Ishikawa (cell line): Measurements from ENCODE around the gene MFSD2A.

Experiments
- CEBPB ChIP-seq: IDR thresholded peaks from 2 replicates; pipeline ENCODE4 v1.6.1; 2012
- CREB1 ChIP-seq: IDR thresholded peaks from 2 replicates; pipeline ENCODE4 v1.6.1; 2012; ENCODE audit warnings: low read depth
- EGR1 ChIP-seq: IDR thresholded peaks from 2 replicates; pipeline ENCODE4 v1.6.1; 2012
- EP300 ChIP-seq: IDR thresholded peaks from 2 replicates; pipeline ENCODE4 v1.6.1; 2012; ENCODE audit warnings: borderline replicate concordance
- FOXM1 ChIP-seq: IDR thresholded peaks from 2 replicates; pipeline ENCODE4 v1.6.1; 2012; ENCODE audit warnings: low read depth, borderline replicate concordance
- MAX ChIP-seq: IDR thresholded peaks from 2 replicates; pipeline ENCODE4 v1.6.1; 2012
- NFIC ChIP-seq: IDR thresholded peaks from 2 replicates; pipeline ENCODE4 v1.6.1; 2012
- RAD21 ChIP-seq: IDR thresholded peaks from 2 replicates; pipeline ENCODE4 v1.6.1; 2012; ENCODE audit warnings: low read depth
- REST ChIP-seq: IDR thresholded peaks from 2 replicates; pipeline ENCODE4 v1.6.1; 2012; ENCODE audit warnings: low read depth, mild to moderate bottlenecking
- TAF1 ChIP-seq: IDR thresholded peaks from 2 replicates; pipeline ENCODE4 v1.6.1; 2012; ENCODE audit warnings: low read depth, mild to moderate bottlenecking
- TCF12 ChIP-seq: IDR thresholded peaks from 2 replicates; pipeline ENCODE4 v1.6.1; 2012; ENCODE audit warnings: low read depth
- TEAD4 ChIP-seq: IDR thresholded peaks from 2 replicates; pipeline ENCODE4 v1.6.1; 2012
- USF1 ChIP-seq: IDR thresholded peaks from 2 replicates; pipeline ENCODE4 v1.6.1; 2012
- YY1 ChIP-seq: IDR thresholded peaks from 2 replicates; pipeline ENCODE4 v1.6.1; 2012; ENCODE audit warnings: low read depth
- ZBTB7A ChIP-seq: IDR thresholded peaks from 2 replicates; pipeline ENCODE4 v1.6.1; 2012; ENCODE audit warnings: low read depth

Gene MFSD2A

DNA sequence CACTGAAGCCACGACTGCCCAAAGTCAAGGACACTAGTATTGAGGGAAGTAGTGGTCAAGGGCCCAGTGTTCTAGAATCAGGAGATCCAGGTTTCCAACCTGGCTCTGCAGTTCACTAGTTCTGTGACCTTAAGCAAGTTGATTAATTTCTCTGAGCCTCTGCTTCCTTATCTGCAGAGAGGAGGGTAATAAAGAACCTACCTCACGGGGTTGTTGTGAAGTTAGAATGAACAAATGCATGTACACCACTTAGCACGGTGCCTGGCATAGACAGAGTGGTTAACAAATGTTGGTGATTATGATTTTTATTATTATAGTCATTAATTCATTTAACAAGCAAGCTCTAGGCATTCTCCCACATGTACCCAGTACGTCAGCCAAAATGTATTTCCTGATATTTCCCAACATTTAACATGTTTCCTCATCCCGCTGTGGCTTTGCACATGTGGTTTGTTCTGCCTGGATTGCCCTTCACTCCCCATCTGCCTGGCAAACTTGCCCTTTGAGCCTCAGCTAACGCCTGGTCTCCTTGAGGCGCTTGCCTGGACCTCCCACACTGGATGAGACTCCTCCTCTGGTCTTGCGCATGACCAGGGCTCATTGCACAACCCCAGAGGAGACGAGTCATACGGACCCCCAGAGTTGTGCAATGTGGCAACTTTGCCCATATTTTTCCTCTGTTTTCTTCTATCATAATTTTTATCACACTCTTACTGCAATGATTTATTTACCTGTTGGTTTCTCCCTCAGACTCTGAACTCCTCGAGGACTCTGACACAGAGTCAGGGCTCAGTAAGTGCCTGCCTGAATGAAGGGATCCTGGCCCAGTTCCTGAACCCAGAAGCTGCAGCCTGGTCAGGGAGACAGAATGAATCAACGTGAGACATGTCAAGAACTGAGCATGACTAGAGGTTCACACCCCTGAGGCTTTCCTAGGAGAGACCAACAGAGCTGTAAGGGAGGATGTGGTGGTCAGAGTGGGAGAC lies 20.7 kb upstream of the MFSD2A start:
- peak; percentile 29; the same call in 1 of the 2 replicates for TF ChIP-seq CEBPB
- no peak for TF ChIP-seq NFIC

GRCh38 chr1:39936724-39937491 lies 18.0 kb upstream of the MFSD2A start:
- TF ChIP-seq ZBTB7A (no peak), USF1 (no peak), TCF12 (no peak), FOXM1 (no peak), TAF1 (no peak), RAD21 (no peak), EGR1 (no peak), MAX (no peak)

DNA sequence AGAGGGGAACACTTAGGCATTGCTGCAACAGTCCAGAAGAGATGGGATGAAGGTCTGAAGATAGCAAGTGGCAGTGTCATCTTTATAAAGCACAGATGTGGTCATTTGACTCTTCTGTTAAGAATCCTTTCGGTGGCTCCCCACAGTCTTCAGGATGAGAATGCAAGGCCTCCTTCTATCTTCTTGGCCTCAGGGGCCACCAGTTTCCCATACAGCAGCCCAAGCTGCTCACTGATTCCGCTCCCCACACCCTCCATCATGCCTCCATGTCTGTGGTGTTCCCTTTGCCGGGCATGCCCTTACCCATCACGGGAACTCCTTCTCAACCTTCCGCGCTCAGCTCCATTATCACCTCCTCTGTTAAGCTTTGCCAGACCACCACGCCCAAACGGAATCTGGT lies 16.1 kb upstream of the MFSD2A start:
- TF ChIP-seq EP300, result no peak
- TF ChIP-seq TAF1, result no peak
- TF ChIP-seq NFIC, result no peak
- no peak for TF ChIP-seq YY1
- no peak for TF ChIP-seq ZBTB7A
- no peak for TF ChIP-seq RAD21
- no peak for TF ChIP-seq USF1
- TF ChIP-seq TCF12, result no peak
- TF ChIP-seq CREB1, result no peak
- no peak for TF ChIP-seq EGR1
- TF ChIP-seq MAX, result no peak
- no peak for TF ChIP-seq REST
- TF ChIP-seq CEBPB, result no peak
- no peak for TF ChIP-seq TEAD4
- no peak for TF ChIP-seq FOXM1

- TF ChIP-seq ZBTB7A, result no peak
- no peak for TF ChIP-seq YY1
- TF ChIP-seq USF1, result no peak
- TF ChIP-seq MAX, result no peak
- no peak for TF ChIP-seq EGR1
- TF ChIP-seq RAD21, result no peak
- TF ChIP-seq TEAD4, result no peak
These were observed 14.7 kb upstream of the MFSD2A start for GRCh38 chr1:39940253-39940652.

DNA sequence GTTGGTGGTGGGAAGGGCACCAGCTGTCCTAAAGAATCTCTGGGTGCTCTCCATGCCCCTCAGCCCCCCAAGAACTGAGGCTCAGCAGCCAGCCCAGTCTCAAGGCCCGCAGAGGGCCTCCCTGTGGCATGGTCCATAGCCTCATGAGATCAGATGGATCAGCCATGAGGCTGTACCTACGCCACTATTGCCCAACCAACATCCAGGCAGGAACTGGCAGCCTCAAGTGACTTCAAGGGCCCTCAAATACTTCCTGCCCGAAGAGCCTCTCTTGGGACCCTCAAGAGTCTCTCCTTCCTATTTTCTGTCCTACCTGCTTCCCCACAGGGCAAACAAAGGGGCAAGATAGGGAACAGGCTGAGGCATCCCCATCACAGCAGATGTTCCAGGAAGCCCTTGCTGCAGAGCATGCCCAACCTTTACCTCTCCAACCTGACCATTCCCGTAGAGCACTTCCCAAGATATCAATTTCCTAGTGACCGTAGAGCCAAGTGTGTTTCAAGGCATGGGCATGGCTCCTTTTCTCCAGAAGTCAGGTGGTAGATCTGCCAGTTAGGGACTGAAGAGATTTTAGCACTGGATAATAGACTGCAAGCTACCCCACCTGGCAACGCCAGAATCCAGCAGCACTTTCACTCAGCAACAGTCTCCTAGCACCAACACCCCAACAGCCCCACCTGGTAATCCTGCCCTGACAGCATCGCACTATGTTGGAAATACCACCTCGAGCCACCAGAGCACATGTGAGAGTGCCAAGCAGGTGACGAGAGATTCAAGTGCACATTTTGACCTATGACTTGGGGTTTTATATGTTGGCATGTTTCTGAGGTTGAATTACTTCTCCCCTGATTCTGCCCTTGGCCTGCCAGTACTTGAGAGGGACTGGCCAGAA lies 13.7 kb upstream of the MFSD2A start:
- TF ChIP-seq TEAD4, result no peak
- no peak for TF ChIP-seq ZBTB7A

DNA sequence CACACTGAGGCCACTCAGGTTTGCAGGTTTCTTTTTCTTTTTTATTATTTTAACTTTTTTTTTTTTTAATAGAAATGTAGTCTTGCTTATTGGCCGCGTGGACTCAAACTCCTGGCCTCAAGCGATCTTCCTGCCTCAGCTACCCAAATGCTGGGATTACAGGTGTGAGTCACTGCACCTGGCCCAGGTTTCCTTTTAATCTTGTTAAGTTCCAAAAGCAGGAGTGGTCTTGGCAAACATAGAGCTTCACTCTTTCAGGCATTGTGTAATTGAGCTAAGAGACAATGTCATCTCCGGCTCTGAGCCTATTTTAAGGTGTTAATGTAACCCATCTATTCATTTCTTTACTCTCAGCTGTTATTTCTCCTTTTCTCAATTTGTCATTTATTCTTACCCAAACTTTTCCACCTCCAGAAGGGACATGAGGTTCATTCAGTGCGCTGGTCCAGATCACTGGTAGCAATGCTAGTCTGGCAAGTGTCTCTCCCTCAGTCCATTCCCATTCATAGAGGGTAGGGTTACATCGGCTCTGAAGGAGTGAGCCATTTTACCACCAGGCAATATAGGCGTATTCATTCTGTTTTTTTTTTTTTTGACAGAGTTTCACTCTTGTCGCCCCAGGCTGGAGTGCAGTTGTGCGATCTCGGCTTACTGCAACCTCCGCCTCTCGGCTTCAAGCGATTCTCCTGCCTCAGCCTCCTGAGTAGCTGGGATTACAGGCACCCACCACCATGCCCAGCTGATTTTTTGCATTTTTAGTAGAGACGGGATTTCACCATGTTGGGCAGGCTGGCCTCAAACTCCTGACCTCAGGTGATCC lies 11.3 kb upstream of the MFSD2A start:
- no peak for TF ChIP-seq TEAD4
- no peak for TF ChIP-seq RAD21
- TF ChIP-seq USF1, result no peak
- no peak for TF ChIP-seq REST
- TF ChIP-seq CREB1, result no peak
- TF ChIP-seq NFIC, result no peak
- TF ChIP-seq EP300, result no peak
- no peak for TF ChIP-seq YY1
